ENCODE results near the gene KNSTRN.

DNA sequence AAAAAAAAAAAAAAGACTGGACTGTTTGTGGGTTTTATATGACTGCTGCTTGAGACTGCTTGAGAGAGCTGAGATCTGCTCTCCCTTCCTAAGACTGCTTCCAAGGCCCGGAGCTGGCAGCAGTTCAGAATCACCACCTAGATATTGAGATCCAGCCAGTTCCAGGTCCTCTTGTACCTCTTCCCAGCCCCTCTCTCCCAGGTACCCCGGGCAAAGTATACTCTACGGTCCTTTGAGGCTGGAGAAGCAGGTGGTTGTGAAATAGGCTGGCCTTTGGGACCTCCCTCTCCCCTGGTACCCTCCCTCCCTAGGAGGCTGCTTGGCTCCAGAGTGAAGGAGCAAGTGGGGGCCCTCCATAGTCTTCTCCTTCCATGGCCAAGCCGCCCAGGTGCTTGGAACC lies 45.7 kb downstream of the KNSTRN start:
- TF ChIP-seq, protein P1, sequence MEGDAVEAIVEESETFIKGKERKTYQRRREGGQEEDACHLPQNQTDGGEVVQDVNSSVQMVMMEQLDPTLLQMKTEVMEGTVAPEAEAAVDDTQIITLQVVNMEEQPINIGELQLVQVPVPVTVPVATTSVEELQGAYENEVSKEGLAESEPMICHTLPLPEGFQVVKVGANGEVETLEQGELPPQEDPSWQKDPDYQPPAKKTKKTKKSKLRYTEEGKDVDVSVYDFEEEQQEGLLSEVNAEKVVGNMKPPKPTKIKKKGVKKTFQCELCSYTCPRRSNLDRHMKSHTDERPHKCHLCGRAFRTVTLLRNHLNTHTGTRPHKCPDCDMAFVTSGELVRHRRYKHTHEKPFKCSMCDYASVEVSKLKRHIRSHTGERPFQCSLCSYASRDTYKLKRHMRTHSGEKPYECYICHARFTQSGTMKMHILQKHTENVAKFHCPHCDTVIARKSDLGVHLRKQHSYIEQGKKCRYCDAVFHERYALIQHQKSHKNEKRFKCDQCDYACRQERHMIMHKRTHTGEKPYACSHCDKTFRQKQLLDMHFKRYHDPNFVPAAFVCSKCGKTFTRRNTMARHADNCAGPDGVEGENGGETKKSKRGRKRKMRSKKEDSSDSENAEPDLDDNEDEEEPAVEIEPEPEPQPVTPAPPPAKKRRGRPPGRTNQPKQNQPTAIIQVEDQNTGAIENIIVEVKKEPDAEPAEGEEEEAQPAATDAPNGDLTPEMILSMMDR (IDR thresholded peaks at IDR 0.05) = no peak
- no peak for TF ChIP-seq POLR2A (IDR thresholded peaks at IDR 0.05)
